CD14-positive monocyte (primary cell): ENCODE measurements around the gene DTX4. TPM values are rescaled to one million over a fixed set of nuclear protein-coding genes. Genes with fewer than 3 reads are reported as not detected.

Source experiments
- DNase-seq, 3 donors: peaks; one replicate each; pipeline ENCODE4 v3.0.0-alpha.2; 2011 to 2022
- H2AFZ ChIP-seq: 2 replicates; pipeline ENCODE4 v1.6.0; 2012; ENCODE audit warnings: mild to moderate bottlenecking, low read depth, low read length, inconsistent platforms; ENCODE audit not compliant: insufficient read depth, poor library complexity, severe bottlenecking
- H3K27ac ChIP-seq, 2 donors: 1 replicate in 1 of 2; 2 replicates in 1 of 2; pipeline ENCODE4 v1.5.1; 2012 to 2013; ENCODE audit warnings: low read length in 2 of 2, control low read depth in 1 of 2, inconsistent platforms in 1 of 2, low read depth in 1 of 2, mild to moderate bottlenecking in 1 of 2
- H3K27me3 ChIP-seq, 2 donors: one replicate each; pipeline versions ENCODE4 v1.6.0 to v1.6.1; 2011 to 2013; ENCODE audit warnings: low read length in 2 of 2; ENCODE audit not compliant: control insufficient read depth in 2 of 2, insufficient read depth in 2 of 2
- H3K36me3 ChIP-seq, 2 donors: replicated peaks in 1 of 2; 1 replicate in 1 of 2; 2 replicates in 1 of 2; pipeline versions ENCODE4 v1.5.1 to v1.6.1; 2012 to 2013; ENCODE audit warnings: low read length in 2 of 2, control low read depth in 1 of 2, inconsistent platforms in 1 of 2, mild to moderate bottlenecking in 1 of 2; ENCODE audit not compliant: insufficient read depth in 2 of 2, control insufficient read depth in 1 of 2
- H3K4me1 ChIP-seq, 2 donors: 1 replicate in 1 of 2; 2 replicates in 1 of 2; pipeline versions ENCODE4 v1.5.1 to v1.6.1; 2012 to 2013; ENCODE audit warnings: low read length in 2 of 2, control low read depth in 1 of 2, inconsistent platforms in 1 of 2, mild to moderate bottlenecking in 1 of 2, moderate library complexity in 1 of 2; ENCODE audit not compliant: insufficient read depth in 2 of 2, control insufficient read depth in 1 of 2
- H3K4me2 ChIP-seq: replicated peaks from 2 replicates; pipeline ENCODE3; 2012; ENCODE audit warnings: low read length, moderate library complexity, mild to moderate bottlenecking; ENCODE audit not compliant: poor library complexity, severe bottlenecking; ENCODE audit errors: extremely low read depth
- H3K4me3 ChIP-seq, 3 experiments: fragments of 200-600 bp in 1 of 3; sonication (generic) in 1 of 3; replicated peaks in 1 of 3; 1 replicate in 2 of 3; 2 replicates in 1 of 3; pipeline ENCODE4 v1.5.1; 2011 to 2013; ENCODE audit warnings: low read length in 3 of 3, mild to moderate bottlenecking in 3 of 3, control low read depth in 2 of 3, low read depth in 2 of 3, inconsistent platforms in 1 of 3, moderate library complexity in 1 of 3
- H3K79me2 ChIP-seq: 2 replicates; pipeline ENCODE4 v1.6.0; 2012; ENCODE audit warnings: mild to moderate bottlenecking, control low read depth, inconsistent platforms, low read length, moderate library complexity; ENCODE audit not compliant: insufficient read depth
- H3K9ac ChIP-seq: 2 replicates; pipeline ENCODE4 v1.6.0; 2017; ENCODE audit warnings: low read length, mild to moderate bottlenecking; ENCODE audit not compliant: insufficient read depth, poor library complexity, severe bottlenecking
- H3K9me3 ChIP-seq, 2 donors: replicated peaks in 1 of 2; 1 replicate in 1 of 2; 2 replicates in 1 of 2; pipeline versions ENCODE4 v1.5.1 to v1.6.1; 2012 to 2013; ENCODE audit warnings: low read length in 2 of 2, control low read depth in 1 of 2; ENCODE audit not compliant: control insufficient read depth in 1 of 2, insufficient read depth in 1 of 2
- H4K20me1 ChIP-seq: 2 replicates; pipeline ENCODE4 v1.6.0; 2012; ENCODE audit warnings: mild to moderate bottlenecking, low read length, control low read depth, moderate library complexity; ENCODE audit not compliant: insufficient read depth
- H3K27ac Mint-ChIP-seq, 7 donors: one replicate each; pipeline ENCODE4 v1.8.0; 2020; ENCODE audit warnings: mild to moderate bottlenecking in 7 of 7, mixed read lengths in 7 of 7, moderate library complexity in 6 of 7, inconsistent platforms in 2 of 7
- H3K27me3 Mint-ChIP-seq, 3 donors: one replicate each; pipeline ENCODE4 v1.8.0; 2021 to 2022; ENCODE audit warnings: low read depth in 3 of 3, mild to moderate bottlenecking in 3 of 3, mixed read lengths in 3 of 3, moderate library complexity in 3 of 3, inconsistent platforms in 1 of 3
- H3K36me3 Mint-ChIP-seq, 2 donors: one replicate each; pipeline ENCODE4 v1.8.0; 2020; ENCODE audit warnings: mixed read lengths in 2 of 2, inconsistent platforms in 1 of 2, mild to moderate bottlenecking in 1 of 2
- H3K4me1 Mint-ChIP-seq: one replicate; pipeline ENCODE4 v1.8.0; 2020; ENCODE audit warnings: mild to moderate bottlenecking, mixed read lengths
- H3K4me3 Mint-ChIP-seq, 2 donors: one replicate each; pipeline ENCODE4 v1.8.0; 2020; ENCODE audit warnings: mild to moderate bottlenecking in 2 of 2, mixed read lengths in 2 of 2, moderate library complexity in 1 of 2
- H3K9me3 Mint-ChIP-seq, 7 donors: one replicate each; pipeline ENCODE4 v1.8.0; 2020 to 2022; ENCODE audit warnings: mixed read lengths in 7 of 7, mild to moderate bottlenecking in 6 of 7, moderate library complexity in 6 of 7, inconsistent platforms in 2 of 7
- CTCF ChIP-seq: fragments of 200-600 bp; IDR thresholded peaks from one replicate; pipeline ENCODE4 v1.8.0; 2022; ENCODE audit warnings: antibody characterized with exemption, mild to moderate bottlenecking
- WGBS: methylation state at CpG from one replicate; pipeline ENCODE4 v1.1.5; 2013; ENCODE audit warnings: missing lambda C conversion rate; ENCODE audit not compliant: insufficient coverage; 5-methylcytosine and 5-hydroxymethylcytosine counted together
- intact Hi-C, 2 donors: fragments of 100-400 bp; cut with micrococcal nuclease; formaldehyde crosslinking; loops; one replicate each; pipeline versions ENCODE4 v1.15.0 to v1.15.1; 2023
- polyA plus RNA-seq, 3 donors: library from polyadenylated mRNA; depleted of rRNA in 1 of 3; unstranded in 2 of 3; stranded (reverse) in 1 of 3; fragments of 300-500 nt in 2 of 3; fragments of >200 nt in 1 of 3; fragmentation: Illumina TruSeq in 2 of 3; gene quantifications; 1 replicate in 2 of 3; 2 replicates in 1 of 3; pipeline ENCODE4 v1.2.3, GENCODE V29; 2012 to 2021

Gene DTX4
- polyA plus RNA-seq, 3 donors, result 0.96 to 1.9 (median 1.1) TPM

DNA sequence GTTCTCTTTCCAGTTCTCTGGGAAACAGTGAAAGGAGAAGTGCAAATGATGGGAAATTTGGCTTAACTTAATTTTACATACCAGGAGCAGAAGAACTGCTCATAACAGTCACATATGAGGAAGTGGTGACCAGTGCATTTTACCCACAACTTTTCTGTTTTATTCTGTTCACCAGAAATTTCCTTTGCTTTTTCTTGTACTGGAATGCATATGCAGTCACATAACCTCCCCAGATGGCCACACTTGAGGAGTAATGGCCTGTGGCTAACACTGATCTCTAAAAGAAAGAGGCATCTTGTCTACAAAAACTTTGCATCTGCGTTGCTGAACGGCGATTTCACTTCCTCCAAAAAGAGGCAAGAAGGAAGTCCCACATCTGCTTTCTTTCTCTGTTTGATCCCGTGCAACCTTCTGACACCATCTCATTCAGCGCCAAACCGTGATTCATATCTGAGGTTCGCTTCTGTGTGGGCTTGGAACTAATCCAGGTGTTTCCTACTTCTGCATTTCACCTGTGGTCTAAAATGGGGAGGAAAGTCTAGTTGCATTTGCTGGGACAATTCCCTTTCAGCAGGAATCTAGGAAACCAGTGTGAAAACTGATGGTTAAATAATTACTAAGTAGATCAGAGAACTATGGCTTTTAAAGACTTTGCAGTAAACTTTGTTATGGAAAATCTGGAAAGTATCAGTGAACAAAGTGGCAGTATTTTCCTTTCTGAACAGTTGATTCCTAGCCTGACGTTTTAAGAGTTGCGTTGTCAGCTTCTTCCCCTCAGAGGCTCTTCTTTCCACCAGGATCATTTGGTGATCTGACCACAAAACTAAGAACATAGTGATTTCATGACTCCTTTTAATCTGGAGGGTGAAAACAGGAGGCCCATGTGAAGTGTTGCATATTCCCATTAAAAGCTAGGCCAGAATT is 45.0 kb downstream of the DTX4 start:
- peaks cover 88% of the 10 kb centered on the region for H3K4me1 Mint-ChIP-seq
- H3K9me3 Mint-ChIP-seq, result peaks cover 0 to 2% (median 0%) of the 10 kb centered on the region in 7 donors
- peaks cover 52% of the 10 kb centered on the region for H3K79me2 ChIP-seq
- peak overlapping the region in 1 of 3 experiments; percentile 45 for H3K4me3 ChIP-seq
- no peak overlapping the region for H2AFZ ChIP-seq
- H3K27ac Mint-ChIP-seq, result peak overlapping the region; percentile 97 to 99 (median 98)
- DNase-seq, result peak; percentile 92 to 98 (median 95)
- H3K4me2 ChIP-seq, result peak overlapping the region; percentile 63
- H3K4me1 ChIP-seq, result peaks cover 90 to 97% of the 10 kb centered on the region in 2 donors
- peaks cover 0 to 7% (median 1%) of the 10 kb centered on the region in 3 donors for H3K27me3 Mint-ChIP-seq
- peaks cover 2 to 14% of the 10 kb centered on the region in 2 donors for H3K36me3 Mint-ChIP-seq
- H3K9me3 ChIP-seq, result no peaks in the 10 kb centered on the region
- H3K27me3 ChIP-seq, result no peaks in the 10 kb centered on the region
- WGBS, result 0% methylated on average over 3 of the region's 9 CpGs
- no peak for TF ChIP-seq CTCF
- peak overlapping the region in 1 of 2 donors; percentile 67 for H3K4me3 Mint-ChIP-seq
- H3K36me3 ChIP-seq, result no peaks in the 10 kb centered on the region
- intact Hi-C loops, result no loop called here
- H3K9ac ChIP-seq, result peak overlapping the region; percentile 65
- H3K27ac ChIP-seq, result peak overlapping the region; percentile 93 to 98
- no peaks in the 10 kb centered on the region for H4K20me1 ChIP-seq

DNA sequence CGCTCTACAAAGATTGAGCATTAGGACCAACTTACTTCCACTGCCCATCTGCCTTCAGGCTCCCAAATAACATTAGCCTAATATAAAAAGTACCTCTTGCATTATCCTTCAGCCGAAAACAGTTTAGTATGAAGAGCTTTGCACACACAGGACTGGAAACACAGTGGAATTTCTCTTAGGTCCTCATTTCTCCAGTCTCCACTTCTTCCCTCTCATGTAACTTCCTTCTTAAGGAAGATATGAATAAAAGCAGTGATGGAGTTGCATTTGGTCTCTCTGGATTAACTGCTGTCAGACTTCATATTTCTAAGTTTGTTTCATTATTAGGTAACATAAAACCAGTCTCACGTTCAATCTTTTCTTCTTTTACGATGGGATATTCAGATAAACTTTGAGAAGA is 46.4 kb downstream of the DTX4 start:
- intact Hi-C loops, result no loop called here
- 100% methylated on average over 1 of the region's 4 CpGs for WGBS
- Histone ChIP-seq H3K4me1 (peaks cover 97 to 98% of the 10 kb centered on the region in 2 donors), H3K36me3 (no peaks in the 10 kb centered on the region), H2AFZ (no peak overlapping the region), H3K4me2 (peak overlapping the region; percentile 35), H3K79me2 (peaks cover 38% of the 10 kb centered on the region), H4K20me1 (no peaks in the 10 kb centered on the region), H3K9ac (peak overlapping the region; percentile 16), H3K9me3 (no peaks in the 10 kb centered on the region), H3K27ac (peak overlapping the region; percentile 93 to 98), H3K27me3 (no peaks in the 10 kb centered on the region), H3K4me3 (peak overlapping the region in 1 of 3 experiments; percentile 15)
- Mint-ChIP-seq H3K36me3 (peaks cover 0 to 8% of the 10 kb centered on the region in 2 donors), H3K4me3 (peak overlapping the region in 1 of 2 donors; percentile 64), H3K9me3 (peaks cover 0 to 2% (median 0%) of the 10 kb centered on the region in 7 donors), H3K4me1 (peaks cover 93% of the 10 kb centered on the region), H3K27me3 (peaks cover 0 to 7% (median 1%) of the 10 kb centered on the region in 3 donors), H3K27ac (peak overlapping the region; percentile 97 to 99 (median 98))
- peak in 2 of 3 donors; percentile 43 to 53 for DNase-seq
- no peak for TF ChIP-seq CTCF
